HG03460 (cell line): ENCODE data around the gene MBD3L2.
A peak's percentile ranks its signal among the peaks of the same experiment; 100 is the strongest.
"Not testable (repeated sequence)": the region's sequence is repeated elsewhere in the genome, so short reads cannot be mapped to it uniquely, and the experiment has no call there.

Experiments used
- ATAC-seq: cut with Tn5 transposase; IDR thresholded peaks from one replicate; pipeline ENCODE4 v1.9.1; 2021; ENCODE audit not compliant: unreplicated experiment

The MBD3L2 gene

GRCh38 chr19:7059977-7060376 lies 10.9 kb downstream of the MBD3L2 start:
- not testable (repeated sequence) for ATAC-seq

GRCh38 chr19:7063339-7063738 lies 14.2 kb downstream of the MBD3L2 start:
- ATAC-seq, result no peak

- no peak for ATAC-seq
These were observed 14.8 kb downstream of the MBD3L2 start for GRCh38 chr19:7063764-7064418.

DNA sequence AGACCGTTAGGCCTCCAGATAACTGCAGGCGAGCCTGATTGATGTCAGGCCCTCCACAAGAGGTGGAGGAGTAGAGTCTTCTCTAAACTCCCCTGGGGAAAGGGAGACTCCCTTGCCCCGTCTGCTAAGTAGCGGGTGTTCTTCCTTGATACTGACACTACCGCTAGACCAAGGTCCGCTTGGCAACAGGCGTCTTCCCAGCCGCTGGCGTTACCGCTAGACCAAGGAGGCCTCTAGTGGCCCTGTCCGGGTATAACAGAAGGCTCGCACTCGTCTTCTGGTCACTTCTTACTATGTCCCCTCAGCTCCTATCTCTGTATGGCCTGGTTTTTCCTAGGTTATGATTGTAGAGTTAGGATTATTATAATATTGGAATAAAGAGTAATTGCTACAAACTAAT lies 18.0 kb downstream of the MBD3L2 start:
- not testable (repeated sequence) for ATAC-seq

DNA sequence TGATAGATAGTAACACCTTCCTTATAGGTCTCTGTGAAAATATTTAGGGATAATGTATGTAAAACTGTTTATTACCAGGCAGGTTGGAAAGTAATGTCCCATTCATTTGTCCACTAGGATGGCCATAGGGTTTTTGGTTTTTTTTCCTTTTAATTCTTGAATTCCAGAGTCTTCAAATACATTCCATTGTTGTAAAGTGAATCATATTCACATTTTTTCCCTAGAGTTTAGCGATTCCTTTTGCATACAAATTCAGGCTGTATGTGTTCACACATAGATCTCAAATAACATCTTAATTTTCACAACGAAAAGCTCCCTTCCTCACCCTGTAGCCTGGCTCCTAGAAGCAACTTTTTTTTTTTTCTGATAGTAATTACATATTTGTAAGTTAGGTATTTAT lies 18.6 kb downstream of the MBD3L2 start:
- ATAC-seq, result no peak

DNA sequence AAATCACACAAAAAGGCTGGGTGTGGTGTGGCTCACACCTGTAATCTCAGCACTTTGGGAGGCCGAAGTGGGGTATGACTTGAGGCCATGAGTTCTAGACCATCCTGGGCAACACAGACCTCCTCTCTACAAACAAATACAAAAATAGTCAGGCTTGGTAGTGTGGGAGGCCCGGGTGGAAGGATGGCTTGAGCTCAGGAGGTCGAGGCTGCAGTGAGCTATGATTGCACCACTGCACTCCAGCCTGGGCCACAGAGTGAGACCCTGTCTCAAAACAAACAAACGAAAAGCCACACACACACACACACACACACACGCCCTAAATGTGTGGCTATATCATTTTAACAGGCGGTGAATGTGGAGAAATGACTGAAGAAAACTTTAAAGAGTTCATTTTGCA lies 19.5 kb downstream of the MBD3L2 start:
- no peak for ATAC-seq

- ATAC-seq, result peak; percentile 93
These were observed 20.2 kb downstream of the MBD3L2 start, which contains the start of gene ZNF557 for GRCh38 chr19:7069042-7069903. Gene ZNF557 (plus strand): TSS chr19:7069703. CDS start chr19:7075075, 5,372 bp downstream.

DNA sequence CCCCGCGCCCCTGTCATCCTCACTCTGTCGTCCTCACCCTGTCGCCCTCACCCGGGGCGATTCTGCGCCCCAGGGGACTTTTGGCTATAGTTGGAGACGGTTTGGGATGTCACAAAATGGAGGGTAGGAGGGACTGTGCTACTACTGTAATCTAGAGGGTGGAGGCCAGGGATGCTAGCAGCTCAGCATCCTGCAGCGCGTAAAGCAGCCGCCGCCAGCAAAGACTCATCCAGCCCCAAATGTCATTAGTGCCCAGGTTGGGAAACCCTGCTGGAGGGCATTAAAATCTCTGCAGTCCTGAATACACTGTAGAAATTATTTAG lies 20.7 kb downstream of the MBD3L2 start:
- no peak for ATAC-seq

DNA sequence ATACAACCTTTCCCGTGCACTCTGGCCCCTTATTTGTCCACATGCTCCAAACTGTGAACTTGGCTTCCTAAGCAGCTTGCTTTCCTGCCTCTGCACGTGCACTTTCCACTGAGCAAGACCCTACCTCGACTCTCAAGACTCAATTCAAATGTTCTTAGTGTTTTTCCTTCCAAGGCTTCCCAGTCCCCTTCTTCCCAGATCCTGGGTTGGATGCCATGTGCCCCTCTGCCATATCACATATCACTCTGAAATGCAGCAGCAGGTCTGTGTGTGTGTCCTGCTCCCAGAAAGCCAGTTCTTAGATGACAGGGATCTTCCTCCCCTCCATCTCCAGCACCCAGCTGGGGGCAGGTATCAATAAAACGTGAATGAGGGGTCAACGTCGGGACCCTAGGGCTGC lies 23.4 kb downstream of the MBD3L2 start:
- no peak for ATAC-seq

DNA sequence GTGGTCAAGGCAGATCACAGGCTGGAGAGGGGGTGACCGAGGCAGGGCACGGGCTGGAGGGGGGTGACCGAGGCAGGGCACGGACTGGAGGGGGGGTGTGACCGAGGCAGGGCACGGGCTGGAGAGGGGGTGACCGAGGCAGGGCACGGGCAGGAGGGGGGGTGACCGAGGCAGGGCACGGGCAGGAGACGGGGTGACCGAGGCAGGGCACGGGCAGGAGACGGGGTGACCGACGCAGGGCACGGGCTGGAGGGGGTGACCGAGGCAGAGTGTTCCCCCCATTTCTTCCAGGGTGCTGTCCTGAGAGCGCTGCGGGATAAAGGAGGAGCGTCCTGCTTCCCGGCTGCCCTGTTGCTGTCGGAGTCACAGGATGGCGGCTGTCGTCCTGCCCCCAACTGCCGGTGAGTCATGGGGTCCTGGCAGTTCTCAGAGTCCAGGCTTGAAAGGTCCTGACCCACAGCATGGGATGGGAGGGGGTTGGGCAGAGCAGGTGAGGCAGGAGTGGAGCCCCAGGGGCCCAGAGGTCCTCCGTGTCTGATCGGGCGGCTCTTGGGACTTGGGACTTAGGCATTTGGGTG lies 25.7 kb downstream of the MBD3L2 start:
- ATAC-seq, result no peak

GRCh38 chr19:7076151-7076550 lies 27.0 kb downstream of the MBD3L2 start:
- ATAC-seq, result no peak

- ATAC-seq, result no peak
These were observed 28.9 kb downstream of the MBD3L2 start for GRCh38 chr19:7078008-7078407.

DNA sequence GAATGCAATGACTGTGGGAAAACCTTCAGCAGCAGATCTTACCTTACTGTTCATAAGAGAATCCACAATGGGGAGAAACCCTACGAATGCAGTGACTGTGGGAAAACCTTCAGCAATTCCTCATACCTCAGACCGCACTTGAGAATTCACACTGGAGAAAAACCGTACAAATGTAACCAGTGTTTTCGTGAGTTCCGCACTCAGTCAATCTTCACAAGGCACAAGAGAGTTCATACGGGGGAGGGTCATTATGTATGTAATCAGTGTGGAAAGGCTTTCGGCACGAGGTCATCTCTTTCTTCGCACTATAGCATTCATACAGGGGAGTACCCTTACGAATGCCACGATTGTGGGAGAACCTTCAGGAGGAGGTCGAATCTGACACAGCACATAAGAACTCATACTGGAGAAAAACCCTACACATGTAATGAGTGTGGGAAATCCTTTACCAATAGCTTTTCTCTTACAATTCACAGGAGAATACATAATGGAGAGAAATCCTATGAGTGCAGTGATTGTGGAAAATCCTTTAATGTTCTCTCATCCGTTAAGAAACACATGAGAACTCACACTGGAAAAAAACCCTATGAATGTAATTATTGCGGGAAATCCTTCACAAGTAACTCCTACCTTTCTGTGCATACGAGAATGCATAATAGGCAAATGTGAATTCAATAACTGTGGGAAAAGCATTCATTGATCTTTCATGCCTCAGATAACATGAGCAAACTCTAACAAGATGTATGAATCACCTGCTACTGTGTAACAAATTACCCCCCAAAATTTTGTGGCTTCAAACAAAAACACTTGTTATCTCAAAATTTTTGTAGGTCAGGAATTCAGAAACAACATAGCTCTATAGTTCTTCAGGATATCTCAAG lies 34.2 kb downstream of the MBD3L2 start:
- no peak for ATAC-seq

GRCh38 chr19:7088999-7089398 lies 39.9 kb downstream of the MBD3L2 start:
- no peak for ATAC-seq

DNA sequence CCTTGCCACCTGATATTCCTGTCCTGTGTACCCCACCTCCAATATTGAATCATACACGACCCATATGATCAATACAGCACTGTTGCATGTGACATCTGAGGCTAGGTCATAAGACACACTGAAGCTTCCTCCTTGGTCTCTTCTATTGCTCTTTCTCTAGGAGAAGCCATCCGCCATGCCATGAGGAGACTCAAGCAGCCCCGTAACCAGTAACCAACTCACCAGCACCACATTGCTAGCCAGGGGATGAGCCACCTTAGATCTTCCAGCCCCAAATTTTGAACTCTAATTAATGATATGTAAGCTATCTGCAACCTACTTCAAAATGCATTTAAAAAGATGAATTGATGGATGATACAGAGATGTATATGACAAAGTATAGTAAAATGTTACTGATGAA lies 49.0 kb downstream of the MBD3L2 start:
- no peak for ATAC-seq

DNA sequence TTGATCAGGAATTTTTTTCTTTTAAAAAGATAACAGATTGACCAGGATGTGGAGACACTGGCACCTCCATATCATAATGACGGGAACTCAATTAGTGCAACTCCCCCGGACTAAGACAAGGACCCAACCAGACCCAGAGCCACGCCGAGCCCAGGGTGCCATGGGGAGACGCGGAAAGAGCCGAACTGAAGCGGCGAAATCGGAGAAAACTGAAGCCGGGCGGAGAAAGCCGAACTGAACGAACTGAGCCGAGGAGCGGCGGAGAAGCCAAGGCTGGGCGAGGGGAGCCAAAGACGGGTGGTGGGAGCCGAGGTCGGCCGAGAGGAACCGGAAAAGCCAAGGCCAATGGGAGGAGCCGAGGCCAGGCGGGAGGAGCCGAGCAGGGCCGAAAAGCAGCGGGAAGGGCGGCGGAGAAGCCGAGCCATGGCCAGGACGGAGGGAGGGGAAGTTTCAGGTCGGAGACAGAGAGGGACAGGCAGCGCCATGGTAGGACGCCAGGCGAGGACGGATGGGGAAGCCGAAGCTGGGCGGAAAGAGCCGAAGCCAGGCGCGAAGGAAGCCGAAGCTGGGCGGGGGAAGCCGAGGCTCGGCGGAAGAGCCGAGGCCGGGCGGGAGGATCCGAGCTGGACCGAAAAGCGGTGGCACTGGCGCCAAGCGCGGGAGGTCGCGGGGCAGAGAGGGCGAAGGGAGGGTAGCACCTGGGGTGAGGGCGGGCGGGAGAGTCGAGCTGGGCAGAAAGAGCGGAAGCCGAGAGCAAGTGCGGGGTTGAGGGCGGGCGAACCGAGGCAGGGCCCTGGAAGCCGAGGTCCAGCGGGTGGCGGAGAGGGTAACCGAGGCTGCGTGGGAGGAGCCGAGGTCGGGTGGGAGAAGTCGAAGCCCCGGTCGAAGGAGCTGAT lies 49.8 kb downstream of the MBD3L2 start:
- peak; percentile 71 for ATAC-seq

GRCh38 chr19:7099597-7099921 lies 50.4 kb downstream of the MBD3L2 start:
- no peak for ATAC-seq
